Measurements from ENCODE around the gene ARHGEF33. TPM values are rescaled to one million over a fixed set of nuclear protein-coding genes. Genes with fewer than 3 reads are reported as not detected.

ARHGEF33 gene
- total and polyA plus RNA-seq, 2 of the 13 experiments (the other 11 are each of a cell fraction or from before 2014, with no cell fraction given) = 0.04 TPM; not detected in 1

DNA sequence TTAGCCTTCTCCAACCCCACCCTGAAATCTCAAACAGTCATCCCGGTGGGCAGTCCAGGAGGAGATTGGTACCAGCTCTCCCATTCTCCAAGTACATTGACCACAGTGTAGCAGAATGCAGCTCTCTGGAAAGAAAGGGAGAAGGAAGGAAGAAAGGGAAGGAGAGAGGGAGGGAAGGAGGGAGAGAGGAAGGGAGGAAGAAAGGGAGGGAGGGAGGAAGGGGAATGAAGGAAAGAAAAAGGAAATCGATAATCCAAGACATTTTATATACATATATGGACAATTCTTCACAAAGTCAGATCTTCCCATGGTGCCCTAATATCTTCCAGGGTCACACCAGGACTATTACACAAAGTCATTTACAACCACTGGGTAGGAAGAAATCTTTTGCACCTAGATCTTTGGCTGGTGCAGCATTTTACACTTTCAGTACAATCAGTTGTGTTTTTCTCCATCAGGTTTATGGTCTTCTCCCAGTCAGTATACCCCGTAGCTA is 58.8 kb downstream of the ARHGEF33 start (continued):
- no peak for TF ChIP-seq SCMH1 (CRISPR knock-in tag; IDR thresholded peaks at IDR 0.05; ENCODE audit: borderline replicate concordance)
- no peak for TF ChIP-seq ZNF496 (CRISPR knock-in tag; IDR thresholded peaks at IDR 0.05; ENCODE audit: insufficient replicate concordance)
- TF ChIP-seq SMYD3 (CRISPR knock-in tag; IDR thresholded peaks at IDR 0.05) = no peak
- no peak for TF ChIP-seq RORA (CRISPR knock-in tag; IDR thresholded peaks at IDR 0.05)
- TF ChIP-seq ZFP36L1 (CRISPR knock-in tag; IDR thresholded peaks at IDR 0.05) = no peak
- TF ChIP-seq TEAD2 (CRISPR knock-in tag; IDR thresholded peaks at IDR 0.05) = no peak
- TF ChIP-seq ELF1 (CRISPR knock-in tag; IDR thresholded peaks at IDR 0.05) = no peak
- TF ChIP-seq, protein P1, sequence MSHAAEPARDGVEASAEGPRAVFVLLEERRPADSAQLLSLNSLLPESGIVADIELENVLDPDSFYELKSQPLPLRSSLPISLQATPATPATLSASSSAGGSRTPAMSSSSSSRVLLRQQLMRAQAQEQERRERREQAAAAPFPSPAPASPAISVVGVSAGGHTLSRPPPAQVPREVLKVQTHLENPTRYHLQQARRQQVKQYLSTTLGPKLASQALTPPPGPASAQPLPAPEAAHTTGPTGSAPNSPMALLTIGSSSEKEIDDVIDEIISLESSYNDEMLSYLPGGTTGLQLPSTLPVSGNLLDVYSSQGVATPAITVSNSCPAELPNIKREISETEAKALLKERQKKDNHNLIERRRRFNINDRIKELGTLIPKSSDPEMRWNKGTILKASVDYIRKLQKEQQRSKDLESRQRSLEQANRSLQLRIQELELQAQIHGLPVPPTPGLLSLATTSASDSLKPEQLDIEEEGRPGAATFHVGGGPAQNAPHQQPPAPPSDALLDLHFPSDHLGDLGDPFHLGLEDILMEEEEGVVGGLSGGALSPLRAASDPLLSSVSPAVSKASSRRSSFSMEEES (CRISPR knock-in tag; IDR thresholded peaks at IDR 0.05) = no peak
- TF ChIP-seq HHEX (CRISPR knock-in tag; IDR thresholded peaks at IDR 0.05) = no peak
- TF ChIP-seq ZBTB7A (CRISPR knock-in tag; IDR thresholded peaks at IDR 0.05) = no peak
- no peak for TF ChIP-seq KLF13 (CRISPR knock-in tag; IDR thresholded peaks at IDR 0.05)
- no peak for TF ChIP-seq ZNF530 (CRISPR knock-in tag; IDR thresholded peaks at IDR 0.05; ENCODE audit: low read depth)
- no peak for TF ChIP-seq KLF11 (CRISPR knock-in tag; IDR thresholded peaks at IDR 0.05)
- TF ChIP-seq MED13 (CRISPR knock-in tag; IDR thresholded peaks at IDR 0.05) = no peak
- TF ChIP-seq SYNCRIP (IDR thresholded peaks at IDR 0.05; ENCODE audit: insufficient read depth, low read depth, low read length) = no peak
- TF ChIP-seq ZBTB3 (CRISPR knock-in tag; IDR thresholded peaks at IDR 0.05; ENCODE audit: borderline replicate concordance, low read depth) = no peak
- no peak for TF ChIP-seq BRD4 (CRISPR knock-in tag; IDR thresholded peaks at IDR 0.05)
- TF ChIP-seq PCBP2 (optimal IDR thresholded peaks at IDR 0.05; ENCODE audit: low read depth, low read length, poor library complexity, severe bottlenecking) = peak; percentile 76
- TF ChIP-seq NFIB (CRISPR knock-in tag; IDR thresholded peaks at IDR 0.05; ENCODE audit: borderline replicate concordance) = no peak
- TF ChIP-seq PCBP1 (IDR thresholded peaks at IDR 0.05; ENCODE audit: borderline replicate concordance, low read depth, low read length) = 0 out of 2 replicates have a peak, but pooled peaks have one; percentile 59
- TF ChIP-seq ZNF713 (CRISPR knock-in tag; IDR thresholded peaks at IDR 0.05) = no peak
- TF ChIP-seq POGZ (CRISPR knock-in tag; IDR thresholded peaks at IDR 0.05) = no peak
- no peak for TF ChIP-seq RBM39 (IDR thresholded peaks at IDR 0.05; ENCODE audit: low read depth, low read length, poor library complexity, severe bottlenecking)
- TF ChIP-seq, protein P2, sequence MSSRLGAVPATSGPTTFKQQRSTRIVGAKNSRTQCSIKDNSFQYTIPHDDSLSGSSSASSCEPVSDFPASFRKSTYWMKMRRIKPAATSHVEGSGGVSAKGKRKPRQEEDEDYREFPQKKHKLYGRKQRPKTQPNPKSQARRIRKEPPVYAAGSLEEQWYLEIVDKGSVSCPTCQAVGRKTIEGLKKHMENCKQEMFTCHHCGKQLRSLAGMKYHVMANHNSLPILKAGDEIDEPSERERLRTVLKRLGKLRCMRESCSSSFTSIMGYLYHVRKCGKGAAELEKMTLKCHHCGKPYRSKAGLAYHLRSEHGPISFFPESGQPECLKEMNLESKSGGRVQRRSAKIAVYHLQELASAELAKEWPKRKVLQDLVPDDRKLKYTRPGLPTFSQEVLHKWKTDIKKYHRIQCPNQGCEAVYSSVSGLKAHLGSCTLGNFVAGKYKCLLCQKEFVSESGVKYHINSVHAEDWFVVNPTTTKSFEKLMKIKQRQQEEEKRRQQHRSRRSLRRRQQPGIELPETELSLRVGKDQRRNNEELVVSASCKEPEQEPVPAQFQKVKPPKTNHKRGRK (CRISPR knock-in tag; IDR thresholded peaks at IDR 0.05) = peak; percentile 94
- no peak for TF ChIP-seq MAFF (IDR thresholded peaks at IDR 0.05; ENCODE audit: low read depth, low read length)
- TF ChIP-seq, protein P3, sequence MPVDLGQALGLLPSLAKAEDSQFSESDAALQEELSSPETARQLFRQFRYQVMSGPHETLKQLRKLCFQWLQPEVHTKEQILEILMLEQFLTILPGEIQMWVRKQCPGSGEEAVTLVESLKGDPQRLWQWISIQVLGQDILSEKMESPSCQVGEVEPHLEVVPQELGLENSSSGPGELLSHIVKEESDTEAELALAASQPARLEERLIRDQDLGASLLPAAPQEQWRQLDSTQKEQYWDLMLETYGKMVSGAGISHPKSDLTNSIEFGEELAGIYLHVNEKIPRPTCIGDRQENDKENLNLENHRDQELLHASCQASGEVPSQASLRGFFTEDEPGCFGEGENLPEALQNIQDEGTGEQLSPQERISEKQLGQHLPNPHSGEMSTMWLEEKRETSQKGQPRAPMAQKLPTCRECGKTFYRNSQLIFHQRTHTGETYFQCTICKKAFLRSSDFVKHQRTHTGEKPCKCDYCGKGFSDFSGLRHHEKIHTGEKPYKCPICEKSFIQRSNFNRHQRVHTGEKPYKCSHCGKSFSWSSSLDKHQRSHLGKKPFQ (CRISPR knock-in tag; IDR thresholded peaks at IDR 0.05; ENCODE audit: insufficient replicate concordance) = no peak
- no peak for TF ChIP-seq MXD4 (CRISPR knock-in tag; IDR thresholded peaks at IDR 0.05)
- TF ChIP-seq ARNTL (CRISPR knock-in tag; IDR thresholded peaks at IDR 0.05) = no peak
- TF ChIP-seq ZFP90 (CRISPR knock-in tag; IDR thresholded peaks at IDR 0.05; ENCODE audit: borderline replicate concordance) = no peak
